Bronchial epithelial cell (primary cell): ENCODE data around the gene KAZN. TPM values are rescaled to one million over a fixed set of nuclear protein-coding genes. Genes with fewer than 3 reads are reported as not detected.

ENCODE experiments used
- DNase-seq: peaks from one replicate; pipeline ENCODE4 v3.0.0-alpha.2; 2010; ENCODE audit warnings: low read depth
- FAIRE-seq: peaks from 2 replicates; lab custom pipeline; 2011; peaks lifted over from hg19 to GRCh38; lab: Jason Lieb, UNC
- H3K27me3 ChIP-seq: 2 replicates; pipeline ENCODE4 v1.5.1; 2011; ENCODE audit warnings: low read length; ENCODE audit not compliant: control insufficient read depth, insufficient read depth
- H3K36me3 ChIP-seq: 2 replicates; pipeline ENCODE4 v1.5.1; 2011; ENCODE audit warnings: low read length; ENCODE audit not compliant: control insufficient read depth, insufficient read depth
- H3K4me3 ChIP-seq: 2 replicates; pipeline ENCODE4 v1.5.1; 2011; ENCODE audit warnings: mild to moderate bottlenecking, low read depth, low read length, control low read depth
- CTCF ChIP-seq: IDR thresholded peaks from 2 replicates; pipeline ENCODE4 v1.5.1; 2011; ENCODE audit warnings: mild to moderate bottlenecking, moderate library complexity, low read length, control low read depth, inconsistent platforms; ENCODE audit not compliant: insufficient read depth, severe bottlenecking
- total RNA-seq: library from RNA; depleted of rRNA; stranded (reverse); fragments of >200 nt; gene quantifications from 2 replicates; pipeline ENCODE4 v1.2.1, GENCODE V29; 2014

KAZN gene
- total RNA-seq, 1 donor from 2014 or later = 4.7 TPM

- peak; percentile 23 for FAIRE-seq
- H3K4me3 ChIP-seq = no peak overlapping the region
- no peak for TF ChIP-seq CTCF
- no peaks in the 10 kb centered on the region for H3K27me3 ChIP-seq
- H3K36me3 ChIP-seq = peaks cover 8% of the 10 kb centered on the region
- DNase-seq = no peak
These were observed 454.7 kb downstream of the KAZN start for GRCh38 chr1:15053153-15053552.

DNA sequence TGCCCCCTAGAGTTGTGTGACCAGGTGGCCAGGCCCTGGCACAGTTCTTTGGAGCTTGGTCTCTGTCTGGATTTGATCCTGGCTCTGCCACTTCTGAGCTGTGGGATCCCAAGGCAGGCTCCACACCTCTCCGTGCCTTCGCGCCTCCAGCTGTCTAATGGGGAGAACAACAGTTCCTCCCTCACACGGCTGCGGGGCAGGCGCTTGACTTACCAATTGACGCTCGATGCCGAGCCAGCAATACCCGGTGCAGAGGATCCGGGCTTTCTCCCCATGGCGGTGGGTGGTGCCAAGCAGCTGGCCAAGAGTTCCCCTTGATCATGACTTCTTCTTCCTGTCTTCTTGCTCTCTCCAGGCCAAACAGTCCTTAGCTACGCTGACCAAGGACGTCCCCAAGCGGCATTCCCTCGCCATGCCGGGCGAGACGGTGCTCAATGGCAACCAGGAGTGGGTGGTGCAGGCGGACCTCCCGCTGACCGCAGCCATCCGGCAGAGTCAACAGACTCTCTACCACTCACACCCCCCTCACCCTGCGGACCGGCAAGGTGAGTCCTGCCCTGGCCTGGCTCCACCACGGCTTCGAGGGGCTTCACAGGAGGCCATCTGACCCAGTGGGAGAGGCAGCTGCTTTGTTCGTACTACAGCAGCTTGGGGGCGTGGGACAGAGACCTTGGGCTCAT, 457.4 kb downstream of the KAZN start:
- DNase-seq (no peak), FAIRE-seq (peak; percentile 55)
- H3K36me3 ChIP-seq = peaks cover 5% of the 10 kb centered on the region
- H3K27me3 ChIP-seq = no peaks in the 10 kb centered on the region
- H3K4me3 ChIP-seq = no peak overlapping the region
- TF ChIP-seq CTCF = no peak

DNA sequence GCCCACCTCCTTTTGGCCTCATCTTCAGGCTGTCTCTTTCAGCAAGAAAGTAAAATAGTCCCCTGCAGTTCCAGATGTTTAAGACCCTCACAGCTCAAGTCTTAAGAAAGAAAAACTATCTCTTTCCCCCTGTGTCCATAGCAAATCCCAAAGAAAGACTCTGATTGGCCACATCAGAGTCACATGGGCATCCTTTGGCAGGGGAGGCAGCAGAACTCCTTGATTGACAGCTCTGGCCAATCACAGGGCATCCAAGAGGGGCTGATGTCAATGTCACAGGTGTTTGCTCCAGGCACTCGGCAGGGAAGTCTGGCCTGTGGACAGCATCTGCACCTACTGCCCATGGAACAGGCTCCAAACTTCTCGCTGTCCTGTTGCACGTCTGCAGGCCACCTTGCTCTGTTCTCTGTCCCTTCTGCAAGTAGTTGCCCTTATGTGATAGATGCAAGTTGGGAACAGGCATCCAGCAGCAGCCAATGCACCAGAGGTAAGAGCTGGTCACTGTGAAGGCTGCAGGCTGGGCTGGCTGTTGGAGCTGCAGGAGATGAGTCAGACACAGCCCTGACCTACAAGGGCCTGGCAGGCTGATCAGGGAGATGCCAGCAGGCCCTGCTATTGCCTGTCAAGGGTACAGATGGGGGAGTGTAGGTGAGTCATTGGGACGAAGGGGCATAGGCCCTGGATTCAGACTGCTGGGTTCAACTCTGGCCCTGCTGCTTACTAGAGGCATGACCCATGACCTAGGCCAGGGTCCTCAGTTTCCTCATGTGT, 458.2 kb downstream of the KAZN start:
- DNase-seq (peak; percentile 22), FAIRE-seq (no peak)
- TF ChIP-seq CTCF = no peak
- peaks cover 5% of the 10 kb centered on the region for H3K36me3 ChIP-seq
- no peak overlapping the region for H3K4me3 ChIP-seq
- H3K27me3 ChIP-seq = no peaks in the 10 kb centered on the region

GRCh38 chr1:15057834-15058233, 459.3 kb downstream of the KAZN start:
- FAIRE-seq (peak; percentile 13), DNase-seq (no peak)
- Histone ChIP-seq H3K4me3 (no peak overlapping the region), H3K36me3 (peaks cover 7% of the 10 kb centered on the region), H3K27me3 (no peaks in the 10 kb centered on the region)
- no peak for TF ChIP-seq CTCF

DNA sequence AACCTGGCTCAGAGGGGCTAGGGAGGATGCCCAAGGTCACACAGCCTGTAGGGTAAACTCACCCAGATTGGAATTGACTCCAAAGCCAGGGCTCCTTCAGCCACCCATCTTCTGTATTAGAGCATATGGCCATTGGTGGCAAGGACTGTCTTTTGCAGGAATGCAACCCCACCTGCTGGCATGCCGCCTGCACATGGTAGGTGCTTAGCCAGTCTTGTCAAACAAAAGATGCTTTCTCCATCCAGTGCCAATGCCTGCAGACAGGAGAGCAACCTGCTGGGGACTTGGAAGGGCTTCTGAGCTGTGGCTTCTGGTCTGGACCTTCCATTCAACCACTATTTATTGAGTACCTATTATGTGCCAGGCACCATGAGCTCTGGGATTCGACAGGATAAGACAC, 459.8 kb downstream of the KAZN start:
- H3K36me3 ChIP-seq = peaks cover 7% of the 10 kb centered on the region
- no peak for TF ChIP-seq CTCF
- no peak for FAIRE-seq

DNA sequence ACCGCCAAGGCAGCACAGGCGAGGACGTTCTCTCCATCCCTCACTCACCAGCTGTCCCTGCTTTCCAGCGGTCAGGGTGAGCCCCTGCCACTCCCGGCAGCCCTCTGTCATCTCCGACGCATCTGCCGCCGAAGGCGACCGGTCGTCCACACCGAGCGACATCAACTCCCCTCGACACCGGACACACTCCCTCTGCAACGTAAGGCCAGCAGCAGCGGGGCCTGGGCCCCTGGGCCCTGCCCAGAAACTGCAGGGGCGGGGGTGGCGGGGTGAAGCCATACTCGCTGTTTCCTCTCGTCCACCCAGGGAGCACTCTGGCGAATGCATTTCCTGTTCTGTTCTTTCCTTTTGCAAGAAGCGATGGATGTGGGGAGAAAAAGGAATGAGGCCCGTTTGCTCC, 461.6 kb downstream of the KAZN start:
- DNase-seq (no peak), FAIRE-seq (no peak)
- H3K36me3 ChIP-seq = peaks cover 7% of the 10 kb centered on the region
- H3K27me3 ChIP-seq = no peaks in the 10 kb centered on the region
- H3K4me3 ChIP-seq = no peak overlapping the region
- no peak for TF ChIP-seq CTCF

More for the DNA sequence above, 459.8 kb downstream of the KAZN start:
- Histone ChIP-seq H3K4me3 (no peak overlapping the region), H3K27me3 (no peaks in the 10 kb centered on the region)
- no peak for DNase-seq
